HFF-Myc (cell line): ENCODE measurements around the gene CCDC71L.

Experiments used
- DNase-seq: peaks from one replicate; pipeline ENCODE4 v3.0.0-alpha.2; 2011; ENCODE audit warnings: low read depth; ENCODE audit errors: extremely low read depth
- H3K4me3 ChIP-seq: replicated peaks from 2 replicates; pipeline ENCODE4 v1.5.1; 2011; ENCODE audit warnings: low read depth, mild to moderate bottlenecking, control low read depth, low read length
- CTCF ChIP-seq: IDR thresholded peaks from 2 replicates; pipeline ENCODE4 v1.5.1; 2012; ENCODE audit warnings: mild to moderate bottlenecking, low read depth, low read length, control low read depth; ENCODE audit errors: missing control alignments

CCDC71L gene

DNA sequence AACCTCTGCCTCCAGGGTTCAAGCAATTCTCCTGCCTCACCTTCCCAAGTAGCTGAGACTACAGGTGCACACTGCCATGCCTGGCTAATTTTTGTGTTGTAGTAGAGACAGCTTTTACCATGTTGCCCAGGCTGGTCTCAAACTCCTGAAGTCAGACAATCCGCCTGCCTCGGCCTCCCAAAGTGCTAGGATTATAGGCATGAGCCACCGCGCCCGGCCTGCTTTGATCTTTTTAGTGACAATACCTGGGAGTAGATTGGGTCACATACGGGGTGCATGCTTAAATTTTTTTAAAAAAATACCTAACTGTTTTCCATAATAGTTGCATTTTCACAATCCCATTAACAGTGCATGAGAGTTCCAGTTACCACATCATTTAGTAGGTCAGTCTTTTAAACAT is 47.7 kb downstream of the CCDC71L start:
- no peak for TF ChIP-seq CTCF
- no peak overlapping the region for H3K4me3 ChIP-seq
- DNase-seq = no peak

DNA sequence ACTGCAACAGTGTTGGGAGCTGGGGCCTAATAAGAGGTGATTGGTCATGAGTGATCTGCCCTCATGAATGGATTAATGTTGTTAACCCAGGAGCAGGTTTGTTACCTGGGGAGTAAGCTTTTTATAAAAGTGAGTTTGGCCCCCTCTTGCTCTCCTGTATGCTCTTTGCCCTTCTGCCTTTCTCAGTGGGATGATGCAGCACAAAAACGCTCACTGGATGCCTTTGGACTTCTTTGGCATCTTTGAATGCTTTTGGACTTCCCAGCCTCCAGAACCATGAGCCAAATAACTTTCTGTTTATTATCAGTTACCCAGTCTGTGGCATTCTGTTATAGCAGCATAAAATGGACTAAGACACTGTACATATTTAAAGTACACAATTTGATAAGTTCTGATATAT is 48.5 kb downstream of the CCDC71L start:
- no peak for DNase-seq
- TF ChIP-seq CTCF = no peak
- H3K4me3 ChIP-seq = no peak overlapping the region

DNA sequence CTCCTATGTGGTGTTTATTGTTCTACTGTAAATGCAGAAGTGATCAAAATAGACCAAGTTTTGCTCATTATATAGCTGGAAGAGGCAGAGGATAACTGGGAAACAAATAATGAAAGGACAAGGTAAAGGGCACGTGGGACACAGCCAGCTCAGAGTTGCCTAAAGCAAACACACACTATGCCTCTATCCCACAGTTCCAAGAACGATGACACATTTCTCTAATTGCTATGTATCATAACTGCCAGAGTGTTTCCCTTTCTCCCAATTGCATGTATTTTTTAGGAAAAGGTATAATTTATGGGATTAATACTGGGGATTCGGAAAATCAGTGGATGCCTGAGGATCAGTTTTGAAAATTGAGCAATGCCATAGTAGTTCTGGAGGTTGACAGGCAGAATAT is 49.0 kb downstream of the CCDC71L start:
- H3K4me3 ChIP-seq = no peak overlapping the region
- no peak for TF ChIP-seq CTCF
- no peak for DNase-seq

- H3K4me3 ChIP-seq = no peak overlapping the region
- DNase-seq = no peak
- TF ChIP-seq CTCF = no peak
Measured at GRCh38 chr7:106610996-106611886, 49.7 kb downstream of the CCDC71L start.

GRCh38 chr7:106609416-106609815 is 51.5 kb downstream of the CCDC71L start:
- DNase-seq = no peak
- H3K4me3 ChIP-seq = no peak overlapping the region
- no peak for TF ChIP-seq CTCF

- TF ChIP-seq CTCF = no peak
- H3K4me3 ChIP-seq = no peak overlapping the region
- DNase-seq = no peak
Measured at GRCh38 chr7:106608661-106609060, 52.3 kb downstream of the CCDC71L start.
